ENCODE data around the gene EFCAB6. TPM values are rescaled to one million over a fixed set of nuclear protein-coding genes. Genes with fewer than 3 reads are reported as not detected.

EFCAB6 gene
- total and polyA plus RNA-seq, 7 donors, result 0.07 to 0.84 (median 0.50) TPM

DNA sequence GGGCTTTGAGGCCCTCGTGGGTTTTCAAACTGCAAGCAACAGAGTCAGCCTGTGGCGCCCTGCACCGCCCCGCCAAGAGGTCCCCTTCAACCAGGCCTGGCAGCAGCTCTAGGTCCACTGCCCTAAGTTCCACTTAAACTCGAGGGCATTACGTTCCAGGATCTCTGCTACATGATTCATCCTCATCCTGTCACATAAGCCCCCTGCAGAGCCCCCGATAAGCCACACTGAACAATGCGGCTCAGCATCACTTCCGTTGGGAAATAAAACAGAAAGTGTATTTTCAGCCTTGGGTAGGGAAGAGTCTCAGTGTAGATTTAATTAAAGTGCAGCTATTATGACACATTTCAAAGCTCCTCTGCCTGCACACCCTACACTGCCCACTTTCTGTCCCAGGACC, 25.6 kb upstream of the EFCAB6 start:
- 78 to 83% (median 78%) methylated on average over 9 of the region's 9 CpGs for WGBS, 3 donors
- DNase-seq (peak in 1 of 2 donors; percentile 17), ATAC-seq (no peak)
- Histone ChIP-seq H3K9me3 (no peaks in the 10 kb centered on the region), H3K36me3 (ENCODE audit: insufficient read depth in 1 of 2, low read depth in 1 of 2) (no peaks in the 10 kb centered on the region), H3K27ac (no peak overlapping the region), H3K4me3 (no peak overlapping the region), H3K4me1 (no peaks in the 10 kb centered on the region), H3K27me3 (ENCODE audit: insufficient read depth in 3 of 3, low read length in 2 of 3) (peaks cover 0 to 14% (median 4%) of the 10 kb centered on the region in 3 donors)
- intact Hi-C loops (cut with DNase I), result no loop called here
- TF ChIP-seq, protein P1, sequence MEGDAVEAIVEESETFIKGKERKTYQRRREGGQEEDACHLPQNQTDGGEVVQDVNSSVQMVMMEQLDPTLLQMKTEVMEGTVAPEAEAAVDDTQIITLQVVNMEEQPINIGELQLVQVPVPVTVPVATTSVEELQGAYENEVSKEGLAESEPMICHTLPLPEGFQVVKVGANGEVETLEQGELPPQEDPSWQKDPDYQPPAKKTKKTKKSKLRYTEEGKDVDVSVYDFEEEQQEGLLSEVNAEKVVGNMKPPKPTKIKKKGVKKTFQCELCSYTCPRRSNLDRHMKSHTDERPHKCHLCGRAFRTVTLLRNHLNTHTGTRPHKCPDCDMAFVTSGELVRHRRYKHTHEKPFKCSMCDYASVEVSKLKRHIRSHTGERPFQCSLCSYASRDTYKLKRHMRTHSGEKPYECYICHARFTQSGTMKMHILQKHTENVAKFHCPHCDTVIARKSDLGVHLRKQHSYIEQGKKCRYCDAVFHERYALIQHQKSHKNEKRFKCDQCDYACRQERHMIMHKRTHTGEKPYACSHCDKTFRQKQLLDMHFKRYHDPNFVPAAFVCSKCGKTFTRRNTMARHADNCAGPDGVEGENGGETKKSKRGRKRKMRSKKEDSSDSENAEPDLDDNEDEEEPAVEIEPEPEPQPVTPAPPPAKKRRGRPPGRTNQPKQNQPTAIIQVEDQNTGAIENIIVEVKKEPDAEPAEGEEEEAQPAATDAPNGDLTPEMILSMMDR (IDR thresholded peaks at IDR 0.05), result no peak

DNA sequence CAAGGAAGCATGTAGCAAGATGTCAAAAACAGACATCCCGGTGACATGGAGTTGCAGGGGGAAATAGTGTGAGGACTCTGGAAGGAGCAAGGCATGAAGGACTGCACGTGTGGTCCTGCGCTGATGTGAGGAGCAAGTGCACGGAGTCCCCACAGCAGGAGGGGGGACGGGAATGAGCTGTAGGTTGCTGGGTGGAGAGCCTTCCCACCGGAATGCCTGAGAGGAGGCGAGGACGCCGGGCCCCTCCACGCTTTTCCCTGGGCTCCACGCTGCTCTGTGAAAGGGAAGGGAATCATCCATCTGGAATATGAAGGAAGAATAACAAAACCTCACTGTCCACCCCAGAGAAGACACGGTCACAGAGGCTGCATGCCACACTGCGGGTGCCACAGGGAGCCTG, 23.6 kb upstream of the EFCAB6 start:
- TF ChIP-seq, protein P1 (IDR thresholded peaks at IDR 0.05), result no peak
- Histone ChIP-seq H3K36me3 (ENCODE audit: insufficient read depth in 1 of 2, low read depth in 1 of 2) (no peaks in the 10 kb centered on the region), H3K4me3 (no peak overlapping the region), H3K27ac (no peak overlapping the region), H3K4me1 (no peaks in the 10 kb centered on the region), H3K9me3 (no peaks in the 10 kb centered on the region), H3K27me3 (ENCODE audit: insufficient read depth in 3 of 3, low read length in 2 of 3) (peaks cover 0 to 14% (median 4%) of the 10 kb centered on the region in 3 donors)
- intact Hi-C loops (cut with DNase I), result no loop called here
- DNase-seq (peak in 1 of 2 donors; percentile 30), ATAC-seq (no peak)
- WGBS, 3 donors, result 83 to 86% (median 85%) methylated on average over 13 of the region's 13 CpGs

DNA sequence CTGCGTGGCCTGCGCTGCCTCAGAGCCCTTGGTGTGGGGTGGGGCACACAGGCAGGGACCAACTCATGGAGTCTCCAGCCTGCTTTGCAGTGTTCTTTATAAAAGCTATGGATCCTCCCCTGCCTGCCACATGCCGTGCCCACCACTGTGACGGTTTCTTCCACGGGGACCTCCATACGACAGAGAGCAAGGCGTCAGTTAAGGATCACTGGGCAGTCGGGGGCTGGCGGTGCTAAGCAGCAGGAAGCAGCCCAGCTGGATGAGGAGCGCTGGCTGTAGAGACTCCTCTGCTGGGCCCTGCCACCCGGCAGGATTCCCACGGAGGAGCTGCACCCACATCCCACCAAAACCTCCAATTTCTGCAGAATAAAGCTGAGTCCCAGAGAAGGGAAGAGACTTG, 23.1 kb upstream of the EFCAB6 start:
- no peak overlapping the region for H3K27ac ChIP-seq
- intact Hi-C loops (cut with DNase I), result no loop called here
- H3K27me3 ChIP-seq (ENCODE audit: insufficient read depth in 3 of 3, low read length in 2 of 3), result peaks cover 0 to 14% (median 4%) of the 10 kb centered on the region in 3 donors
- DNase-seq (peak in 1 of 2 donors; percentile 43), ATAC-seq (no peak)
- WGBS, 3 donors, result 72 to 83% (median 78%) methylated on average over 12 of the region's 12 CpGs
- H3K9me3 ChIP-seq, result no peaks in the 10 kb centered on the region
- no peak overlapping the region for H3K4me3 ChIP-seq
- peaks cover 5% of the 10 kb centered on the region for H3K4me1 ChIP-seq
- TF ChIP-seq, protein P1 (IDR thresholded peaks at IDR 0.05), result no peak
- no peaks in the 10 kb centered on the region for H3K36me3 ChIP-seq (ENCODE audit: insufficient read depth in 1 of 2, low read depth in 1 of 2)

DNA sequence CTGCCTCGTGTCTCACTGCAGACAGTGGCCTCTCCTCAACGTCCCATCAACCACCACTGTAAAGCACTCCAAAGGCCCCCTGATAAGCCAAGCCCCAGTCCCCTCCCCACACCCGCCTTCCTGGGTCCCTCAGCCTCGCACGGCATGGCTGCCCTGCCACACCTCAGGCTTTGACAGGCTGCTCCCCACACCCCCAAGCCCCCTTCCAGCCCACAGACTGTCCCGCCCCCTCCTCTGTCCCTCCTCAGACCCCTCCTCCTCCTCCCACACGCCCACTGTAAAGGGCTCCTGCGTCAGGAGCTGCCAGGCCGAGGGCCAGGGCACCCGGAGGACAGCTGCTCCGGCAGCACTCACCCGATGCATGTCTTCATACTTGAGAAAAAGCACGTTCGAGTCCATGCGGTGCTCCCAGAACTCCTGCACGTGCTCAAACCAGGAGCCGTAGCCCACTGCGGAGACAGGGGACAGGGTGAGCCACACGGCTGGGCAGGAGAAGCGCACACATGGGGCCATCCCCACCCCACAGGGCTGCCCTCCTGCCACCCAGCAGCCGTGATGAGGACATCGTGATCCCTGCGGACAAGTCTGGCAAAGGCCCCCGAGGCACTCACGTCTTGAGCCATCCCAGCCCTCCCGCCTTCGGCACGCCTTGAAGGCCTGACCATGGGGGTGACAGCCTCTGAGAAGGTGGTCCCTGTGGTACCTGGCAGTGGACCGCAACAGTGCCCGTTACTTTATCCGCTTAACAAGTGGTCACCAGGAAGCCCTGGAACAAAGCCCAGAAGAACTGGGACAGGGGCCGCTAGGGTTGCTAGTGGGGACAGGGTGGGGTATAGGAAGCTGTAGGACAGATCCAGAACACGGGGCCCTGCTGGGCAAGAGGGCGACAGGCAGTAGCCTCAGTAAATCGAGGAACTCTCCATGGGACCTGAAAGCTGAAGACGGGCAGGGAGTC, 21.5 kb upstream of the EFCAB6 start:
- TF ChIP-seq, protein P1 (IDR thresholded peaks at IDR 0.05), result no peak
- H3K4me1 ChIP-seq, result peaks cover 17% of the 10 kb centered on the region
- H3K27ac ChIP-seq, result no peak overlapping the region
- no peaks in the 10 kb centered on the region for H3K9me3 ChIP-seq
- DNase-seq (peak in 1 of 2 donors; percentile 39), ATAC-seq (no peak)
- no peaks in the 10 kb centered on the region for H3K36me3 ChIP-seq (ENCODE audit: insufficient read depth in 1 of 2, low read depth in 1 of 2)
- intact Hi-C loops (cut with DNase I), result no loop called here
- no peak overlapping the region for H3K4me3 ChIP-seq
- H3K27me3 ChIP-seq (ENCODE audit: insufficient read depth in 3 of 3, low read length in 2 of 3), result peaks cover 0 to 14% (median 4%) of the 10 kb centered on the region in 3 donors
- WGBS, 3 donors, result 39 to 56% (median 43%) methylated on average over 36 of the region's 36 CpGs

Measured in psoas muscle (tissue), 8 donors.